HepG2 (cell line): ENCODE measurements around the gene MLLT11. TPM values are rescaled to one million over a fixed set of nuclear protein-coding genes. Genes with fewer than 3 reads are reported as not detected.
A peak's percentile ranks its signal among the peaks of the same experiment; 100 is the strongest.

Source experiments
- AFF4 ChIP-seq: sonication (generic); formaldehyde crosslinking; IDR thresholded peaks from 2 replicates; pipeline ENCODE4 v1.4.0; 2020; ENCODE audit warnings: missing genetic modification reagents
- BCL3 ChIP-seq: sonication (generic); formaldehyde crosslinking; IDR thresholded peaks from 2 replicates; pipeline ENCODE4 v1.5.1; 2020; ENCODE audit warnings: mild to moderate bottlenecking, missing genetic modification reagents, moderate library complexity
- BCL6 ChIP-seq: IDR thresholded peaks from 2 replicates; pipeline ENCODE4 v1.6.1; 2016; ENCODE audit warnings: missing genetic modification reagents, missing compliant biosample characterization
- CERS6 ChIP-seq: sonication (generic); formaldehyde crosslinking; IDR thresholded peaks from 2 replicates; pipeline ENCODE4 v1.5.0; 2020; ENCODE audit warnings: missing genetic modification reagents
- HHEX ChIP-seq: IDR thresholded peaks from 2 replicates; pipeline ENCODE4 v1.6.1; 2016; ENCODE audit warnings: control low read depth
- HINFP ChIP-seq: sonication (generic); formaldehyde crosslinking; IDR thresholded peaks from 2 replicates; pipeline ENCODE4 v1.4.0; 2020; ENCODE audit warnings: low read depth, mild to moderate bottlenecking, missing genetic modification reagents
- MEF2D ChIP-seq: sonication (generic); formaldehyde crosslinking; IDR thresholded peaks from 2 replicates; pipeline ENCODE4 v1.5.1; 2020; ENCODE audit warnings: mild to moderate bottlenecking, missing genetic modification reagents
- RBAK ChIP-seq: sonication (generic); formaldehyde crosslinking; IDR thresholded peaks from 2 replicates; pipeline ENCODE4 v1.5.1; 2020; ENCODE audit warnings: mild to moderate bottlenecking, missing genetic modification reagents
- SIX1 ChIP-seq: sonication (generic); formaldehyde crosslinking; IDR thresholded peaks from 2 replicates; pipeline ENCODE4 v1.4.0; 2020; ENCODE audit warnings: missing genetic modification reagents, borderline replicate concordance
- SMC3 ChIP-seq: IDR thresholded peaks from 2 replicates; pipeline ENCODE4 v1.6.1; 2011; ENCODE audit warnings: low read length, improper control_type of control experiment
- SRSF4 ChIP-seq: fragments of 200-400 bp; formaldehyde crosslinking; IDR thresholded peaks from one replicate; pipeline ENCODE4 v1.6.1; 2018; ENCODE audit warnings: mild to moderate bottlenecking, low read depth, low read length, moderate library complexity; ENCODE audit not compliant: poor library complexity, severe bottlenecking
- SRY ChIP-seq: sonication (generic); formaldehyde crosslinking; IDR thresholded peaks from 2 replicates; pipeline ENCODE4 v1.8.0; 2022; ENCODE audit warnings: mild to moderate bottlenecking, missing genetic modification reagents
- ZKSCAN8 ChIP-seq: IDR thresholded peaks from 2 replicates; pipeline ENCODE4 v1.6.1; 2016; ENCODE audit warnings: borderline replicate concordance, missing genetic modification reagents, missing compliant biosample characterization
- ZNF670 ChIP-seq: sonication (generic); formaldehyde crosslinking; IDR thresholded peaks from 2 replicates; pipeline ENCODE4 v1.8.0; 2022; ENCODE audit warnings: mild to moderate bottlenecking, missing genetic modification reagents, borderline replicate concordance
- polyA plus RNA-seq, 8 experiments: library from polyadenylated mRNA; depleted of rRNA in 3 of 8; stranded (reverse) in 7 of 8; unstranded in 1 of 8; fragments of >200 nt; fragmentation: Illumina TruSeq in 4 of 8; extraction: Trizol in 4 of 8; gene quantifications; 2 replicates each; pipeline versions ENCODE4 v1.2.1 to v1.2.3, GENCODE V29; 2011 to 2016; ENCODE audit warnings: low read depth in 4 of 8, missing spikeins in 1 of 8, mixed read lengths in 1 of 8; ENCODE audit not compliant: insufficient read depth in 1 of 8
- total RNA-seq, 5 experiments: library from RNA; depleted of rRNA; stranded (reverse); fragments of >200 nt; fragmentation: Illumina TruSeq; extraction: Trizol; gene quantifications; 2 replicates each; pipeline ENCODE4 v1.2.3, GENCODE V29; 2016; ENCODE audit warnings: low read depth in 1 of 5
- TF ChIP-seq, protein P1 (sequence below): sonication (generic); IDR thresholded peaks from 2 replicates; pipeline ENCODE4 v1.6.1; 2016; ENCODE audit warnings: low read depth, borderline replicate concordance
- TF ChIP-seq, protein P2 (sequence below): sonication (generic); formaldehyde crosslinking; conservative IDR thresholded peaks from 2 replicates; pipeline ENCODE4 v1.4.0; 2020; ENCODE audit warnings: mild to moderate bottlenecking, missing genetic modification reagents, moderate library complexity

The MLLT11 gene
- total and polyA plus RNA-seq, 2 of the 13 experiments (the other 11 are each of a cell fraction or from before 2014, with no cell fraction given) = 0.21 to 0.22 TPM

GRCh38 chr1:151059109-151060006 is 839 bp upstream of the MLLT11 start, which contains the start of gene CDC42SE1 (continued):
- TF ChIP-seq, protein P1, sequence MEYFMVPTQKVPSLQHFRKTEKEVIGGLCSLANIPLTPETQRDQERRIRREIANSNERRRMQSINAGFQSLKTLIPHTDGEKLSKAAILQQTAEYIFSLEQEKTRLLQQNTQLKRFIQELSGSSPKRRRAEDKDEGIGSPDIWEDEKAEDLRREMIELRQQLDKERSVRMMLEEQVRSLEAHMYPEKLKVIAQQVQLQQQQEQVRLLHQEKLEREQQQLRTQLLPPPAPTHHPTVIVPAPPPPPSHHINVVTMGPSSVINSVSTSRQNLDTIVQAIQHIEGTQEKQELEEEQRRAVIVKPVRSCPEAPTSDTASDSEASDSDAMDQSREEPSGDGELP = peak; percentile 24; the same call in 1 of the 2 replicates
- TF ChIP-seq SRSF4 = no peak
- no peak for TF ChIP-seq ZKSCAN8 (CRISPR knock-in tag)
- no peak for TF ChIP-seq SMC3
- no peak; the same call in 1 of the 2 replicates for TF ChIP-seq BCL3 (CRISPR knock-in tag)
- TF ChIP-seq HHEX = no peak
- TF ChIP-seq SIX1 (CRISPR knock-in tag) = no peak
- 0 out of 2 replicates have a peak, but pooled peaks have one; percentile 50 for TF ChIP-seq SRY
- no peak for TF ChIP-seq AFF4 (CRISPR knock-in tag)
- no peak; the same call in 1 of the 2 replicates for TF ChIP-seq RBAK (CRISPR knock-in tag)
- peak; percentile 77 for TF ChIP-seq MEF2D
- peak; percentile 75 for TF ChIP-seq BCL6 (CRISPR knock-in tag)
- TF ChIP-seq ZNF670 = no peak
- TF ChIP-seq, protein P2, sequence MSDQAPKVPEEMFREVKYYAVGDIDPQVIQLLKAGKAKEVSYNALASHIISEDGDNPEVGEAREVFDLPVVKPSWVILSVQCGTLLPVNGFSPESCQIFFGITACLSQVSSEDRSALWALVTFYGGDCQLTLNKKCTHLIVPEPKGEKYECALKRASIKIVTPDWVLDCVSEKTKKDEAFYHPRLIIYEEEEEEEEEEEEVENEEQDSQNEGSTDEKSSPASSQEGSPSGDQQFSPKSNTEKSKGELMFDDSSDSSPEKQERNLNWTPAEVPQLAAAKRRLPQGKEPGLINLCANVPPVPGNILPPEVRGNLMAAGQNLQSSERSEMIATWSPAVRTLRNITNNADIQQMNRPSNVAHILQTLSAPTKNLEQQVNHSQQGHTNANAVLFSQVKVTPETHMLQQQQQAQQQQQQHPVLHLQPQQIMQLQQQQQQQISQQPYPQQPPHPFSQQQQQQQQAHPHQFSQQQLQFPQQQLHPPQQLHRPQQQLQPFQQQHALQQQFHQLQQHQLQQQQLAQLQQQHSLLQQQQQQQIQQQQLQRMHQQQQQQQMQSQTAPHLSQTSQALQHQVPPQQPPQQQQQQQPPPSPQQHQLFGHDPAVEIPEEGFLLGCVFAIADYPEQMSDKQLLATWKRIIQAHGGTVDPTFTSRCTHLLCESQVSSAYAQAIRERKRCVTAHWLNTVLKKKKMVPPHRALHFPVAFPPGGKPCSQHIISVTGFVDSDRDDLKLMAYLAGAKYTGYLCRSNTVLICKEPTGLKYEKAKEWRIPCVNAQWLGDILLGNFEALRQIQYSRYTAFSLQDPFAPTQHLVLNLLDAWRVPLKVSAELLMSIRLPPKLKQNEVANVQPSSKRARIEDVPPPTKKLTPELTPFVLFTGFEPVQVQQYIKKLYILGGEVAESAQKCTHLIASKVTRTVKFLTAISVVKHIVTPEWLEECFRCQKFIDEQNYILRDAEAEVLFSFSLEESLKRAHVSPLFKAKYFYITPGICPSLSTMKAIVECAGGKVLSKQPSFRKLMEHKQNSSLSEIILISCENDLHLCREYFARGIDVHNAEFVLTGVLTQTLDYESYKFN = peak; percentile 51
- TF ChIP-seq HINFP (CRISPR knock-in tag) = no peak
- TF ChIP-seq CERS6 (CRISPR knock-in tag) = no peak
